GM18502 (cell line): ENCODE measurements around the gene ESYT1.

Experiments
- ATAC-seq: cut with Tn5 transposase; IDR thresholded peaks from one replicate; pipeline ENCODE4 v1.9.1; 2021; ENCODE audit warnings: mild to moderate bottlenecking; ENCODE audit not compliant: unreplicated experiment, poor library complexity

Gene ESYT1

DNA sequence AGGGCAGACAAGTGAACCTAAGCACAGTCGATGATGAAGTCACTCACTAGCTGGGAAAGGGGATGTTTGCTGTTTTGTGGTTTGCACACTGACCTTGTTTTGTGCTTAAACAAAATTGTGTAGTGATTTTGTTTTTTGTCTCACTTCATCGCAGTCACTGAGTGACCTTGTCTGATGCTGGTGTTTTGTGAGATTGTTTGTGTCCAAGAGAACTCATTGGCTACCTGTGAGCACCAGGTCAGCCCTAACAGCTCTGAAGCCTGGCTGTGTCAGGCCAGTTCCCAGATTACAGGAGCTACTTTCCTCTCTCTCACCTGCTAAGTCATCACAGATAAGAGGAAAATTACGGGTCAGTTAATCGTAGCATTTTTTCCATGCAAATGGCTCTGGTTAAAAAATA, 3.9 kb upstream of the ESYT1 start:
- no peak for ATAC-seq

DNA sequence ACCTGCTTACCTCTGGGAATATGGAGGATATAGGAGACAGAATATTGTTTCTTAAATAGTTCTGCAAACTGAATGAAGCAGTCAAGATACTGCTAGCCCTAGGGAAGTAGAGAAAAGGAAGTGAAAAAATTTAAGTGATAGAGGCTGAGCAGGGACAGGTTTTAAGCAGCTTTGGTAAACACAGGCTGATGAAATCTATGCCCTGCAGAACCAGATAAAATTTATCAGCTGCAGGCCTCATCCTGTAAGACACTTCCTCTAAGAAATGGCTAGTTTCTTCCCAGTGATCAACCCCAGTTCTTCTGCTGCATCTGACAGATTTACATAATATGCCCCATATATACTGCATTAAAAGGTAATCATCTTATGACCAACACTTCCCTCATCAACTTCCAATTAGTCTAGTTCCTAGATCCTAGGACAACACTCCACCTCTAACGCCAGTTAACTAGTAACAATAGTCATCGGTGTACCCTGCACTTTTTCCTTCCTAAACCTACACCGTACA, 1.3 kb upstream of the ESYT1 start:
- ATAC-seq: no peak

DNA sequence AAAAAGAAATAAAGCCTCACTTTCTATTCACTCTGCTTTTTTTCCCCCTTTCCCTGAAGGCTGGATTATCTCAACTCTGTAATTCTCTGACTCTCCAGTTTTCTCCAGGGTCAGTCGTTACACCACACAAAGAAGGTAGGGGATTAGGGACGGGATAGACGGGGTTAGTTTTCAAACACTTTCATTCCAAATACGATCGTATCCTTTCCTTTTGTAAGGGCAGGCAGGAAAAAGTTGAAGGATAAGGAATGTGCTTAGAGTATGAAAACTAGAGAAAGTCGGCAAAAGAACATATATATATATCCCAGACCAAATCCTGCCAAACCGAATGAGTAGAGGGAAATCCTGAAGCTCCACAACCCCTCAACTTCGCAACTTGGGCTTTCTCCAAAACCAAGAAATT, 581 bp upstream of the ESYT1 start:
- no peak for ATAC-seq

DNA sequence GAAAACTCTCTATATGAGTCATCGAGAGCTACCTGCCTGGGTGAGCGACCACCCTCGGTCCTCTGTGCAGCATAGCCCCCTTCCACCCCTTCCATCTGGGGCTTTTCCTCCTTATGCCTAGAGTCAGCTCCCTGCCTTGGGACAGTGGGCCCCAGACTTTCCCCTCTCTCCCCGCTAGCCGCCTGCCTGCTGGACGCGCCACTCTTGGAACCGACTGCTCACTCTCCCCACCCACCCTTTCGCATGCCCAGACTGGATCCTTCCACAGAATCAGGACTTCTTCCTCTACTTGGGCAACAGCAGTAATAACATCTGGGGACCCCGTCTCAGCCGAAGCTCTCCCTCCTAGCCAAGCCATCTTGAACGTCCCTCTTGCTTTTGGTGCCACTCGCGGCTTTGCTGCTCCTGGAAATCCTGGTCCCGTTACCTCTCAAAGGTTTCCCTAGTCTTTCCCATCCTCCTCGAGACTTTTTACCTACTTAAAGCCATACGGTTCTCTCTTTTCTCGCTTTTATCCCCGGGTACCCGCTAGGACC, 671 bp downstream of the ESYT1 start:
- no peak for ATAC-seq

DNA sequence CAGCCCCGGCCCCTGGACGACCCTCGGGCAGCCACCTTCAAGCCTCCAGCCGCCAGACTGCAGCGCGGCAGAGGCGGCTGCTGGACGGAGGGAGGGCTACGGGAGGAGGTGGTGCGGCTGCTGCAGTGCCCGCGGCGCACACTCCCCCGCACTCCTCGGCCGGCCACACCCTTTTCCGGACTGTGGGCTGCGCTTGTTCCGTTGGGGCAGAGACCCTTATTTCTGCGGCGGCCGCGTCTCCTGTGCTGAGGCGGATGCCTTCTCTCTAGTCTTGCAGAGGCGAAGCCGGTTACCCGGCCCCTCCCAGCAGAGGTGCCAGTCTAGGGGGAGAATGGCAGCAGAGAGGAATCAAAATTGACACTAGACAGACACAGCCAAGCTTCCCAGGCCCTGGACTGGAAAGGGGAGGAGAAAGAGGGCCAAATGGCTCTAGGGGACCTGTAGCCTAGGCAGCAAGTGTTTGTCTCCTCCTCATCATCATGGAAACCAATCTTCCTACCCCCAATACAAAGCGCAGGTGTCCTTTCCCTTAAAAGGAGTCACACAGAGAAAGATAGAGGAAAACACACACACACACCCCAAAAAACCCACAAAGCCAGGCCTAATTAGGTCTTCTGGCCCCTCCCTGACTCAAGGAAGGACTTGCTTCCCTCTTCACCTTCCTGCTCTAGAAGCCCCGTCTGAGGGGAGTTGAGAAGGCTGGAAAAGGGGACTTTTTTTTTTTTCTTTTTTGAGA, 1.3 kb downstream of the ESYT1 start:
- peak; percentile 38 for ATAC-seq

DNA sequence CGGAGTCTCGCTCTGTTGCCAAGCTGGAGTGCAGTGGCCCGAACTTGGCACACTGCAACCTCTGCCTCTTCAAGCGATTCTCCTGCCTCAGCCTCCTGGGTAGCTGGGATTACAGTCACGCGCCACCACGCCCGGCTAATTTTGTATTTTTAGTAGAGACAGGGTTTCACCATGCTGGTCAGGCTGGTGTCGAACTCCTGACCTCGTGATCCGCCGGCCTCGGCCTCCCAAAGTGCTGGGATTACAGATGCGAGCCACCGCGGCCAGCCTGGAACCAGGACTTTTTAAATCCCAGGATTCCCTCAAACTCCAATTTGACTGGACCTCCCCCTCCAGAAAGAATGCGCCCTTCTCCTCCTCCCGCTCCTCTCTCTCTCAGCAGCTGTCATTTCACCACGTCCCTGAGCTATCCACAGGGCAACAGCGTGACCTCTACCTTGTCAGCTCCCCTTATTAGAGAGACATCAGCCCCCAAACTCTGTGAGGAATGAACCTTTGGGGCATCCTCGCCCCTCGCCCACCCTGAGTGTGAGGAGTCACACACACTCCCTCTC, 2.0 kb downstream of the ESYT1 start:
- ATAC-seq: no peak

DNA sequence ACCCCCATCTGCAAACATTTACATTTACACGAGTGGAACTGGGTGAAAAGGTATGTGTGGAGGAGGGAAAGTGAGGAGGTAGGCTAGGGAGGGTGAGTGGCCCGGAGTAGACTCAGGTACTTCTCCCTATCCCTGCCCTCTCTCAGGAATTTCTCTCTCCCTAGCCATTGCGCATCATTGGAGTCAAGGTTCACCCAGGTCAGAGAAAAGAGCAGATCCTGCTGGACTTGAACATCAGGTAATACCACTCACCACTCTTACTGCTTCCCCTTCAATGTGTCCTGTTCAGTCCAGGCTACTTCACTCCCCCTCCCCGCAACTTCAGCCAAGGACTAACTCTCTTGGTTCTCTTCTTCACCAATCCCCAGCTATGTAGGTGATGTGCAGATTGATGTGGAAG, 2.8 kb downstream of the ESYT1 start:
- ATAC-seq: no peak

DNA sequence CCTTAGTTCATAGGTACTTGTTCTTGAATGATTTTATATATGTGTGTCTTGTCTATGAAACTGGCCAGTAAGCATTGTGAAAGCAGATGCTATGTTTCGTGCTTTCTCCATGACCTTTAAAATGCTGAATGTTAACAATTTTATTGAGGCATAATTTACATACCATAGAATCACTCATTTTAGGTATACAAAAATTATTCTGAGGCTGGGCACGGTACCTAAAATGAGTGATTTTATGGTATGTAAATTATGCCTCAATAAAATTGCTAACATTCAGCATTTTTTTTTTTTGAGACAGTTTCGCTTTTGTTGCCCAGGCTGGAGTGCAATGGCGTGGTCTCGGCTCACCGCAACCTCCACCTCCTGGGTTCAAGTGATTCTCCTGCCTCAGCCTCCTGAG, 6.8 kb downstream of the ESYT1 start:
- ATAC-seq: no peak

DNA sequence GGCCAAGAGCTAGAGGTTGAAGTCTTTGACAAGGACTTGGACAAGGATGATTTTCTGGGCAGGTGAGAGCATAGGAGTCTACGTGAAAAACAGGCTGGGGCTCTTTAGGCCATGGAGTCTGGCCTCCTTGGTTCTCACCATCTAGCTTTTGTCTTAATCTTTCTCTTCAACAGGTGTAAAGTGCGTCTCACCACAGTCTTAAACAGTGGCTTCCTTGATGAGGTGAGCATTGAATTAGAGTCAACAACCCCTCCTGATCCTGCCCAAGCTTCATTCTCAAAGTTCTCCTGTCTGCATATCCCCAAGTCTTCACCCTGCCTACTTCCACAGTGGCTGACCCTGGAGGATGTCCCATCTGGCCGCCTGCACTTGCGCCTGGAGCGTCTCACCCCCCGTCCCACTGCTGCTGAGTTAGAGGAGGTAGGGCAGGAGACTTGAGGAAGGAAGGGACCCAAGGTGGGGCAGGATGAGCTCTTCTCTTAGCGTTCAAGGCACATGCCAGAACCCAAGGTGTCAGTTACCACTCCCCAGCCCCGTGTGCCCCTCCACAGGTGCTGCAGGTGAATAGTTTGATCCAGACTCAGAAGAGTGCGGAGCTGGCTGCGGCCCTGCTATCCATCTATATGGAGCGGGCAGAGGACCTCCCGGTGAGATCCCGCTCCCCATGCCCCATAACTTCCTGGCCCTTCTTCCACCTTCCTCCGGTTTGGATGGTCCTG, 9.9 kb downstream of the ESYT1 start:
- no peak for ATAC-seq

DNA sequence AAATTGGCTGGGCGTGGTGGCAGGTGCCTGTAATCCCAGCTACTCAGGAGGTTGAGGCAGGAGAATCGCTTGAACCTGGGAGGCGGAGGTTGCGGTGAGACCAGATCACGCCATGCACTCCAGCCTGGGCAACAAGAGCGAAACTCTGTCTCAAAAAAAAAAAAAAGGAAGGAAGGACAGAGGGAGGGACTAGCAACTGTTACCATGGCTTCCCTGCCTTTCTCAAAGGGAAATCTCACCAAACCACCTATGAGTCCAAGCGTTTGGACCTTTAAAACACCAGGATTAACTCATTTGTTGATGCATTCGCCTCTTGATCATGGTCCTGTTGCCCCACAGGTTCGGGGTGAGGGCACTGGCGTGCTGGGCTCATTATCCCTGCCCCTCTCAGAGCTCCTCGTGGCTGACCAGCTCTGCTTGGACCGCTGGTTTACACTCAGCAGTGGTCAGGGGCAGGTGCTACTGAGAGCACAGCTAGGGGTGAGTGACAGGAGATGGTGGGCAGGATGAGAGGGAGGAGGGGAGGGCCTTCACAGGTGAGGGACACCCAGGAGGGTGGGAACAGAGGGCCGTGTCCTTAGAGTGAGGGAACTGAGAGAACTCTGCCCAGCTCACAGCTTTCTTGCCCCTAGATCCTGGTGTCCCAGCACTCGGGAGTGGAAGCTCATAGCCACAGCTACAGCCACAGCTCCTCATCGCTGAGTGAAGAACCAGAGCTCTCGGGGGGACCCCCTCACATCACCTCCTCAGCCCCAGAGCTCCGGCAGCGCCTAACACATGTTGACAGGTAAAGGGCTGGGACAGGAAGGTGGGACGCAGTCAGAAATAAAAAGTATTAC, 14.1 kb downstream of the ESYT1 start:
- no peak for ATAC-seq

DNA sequence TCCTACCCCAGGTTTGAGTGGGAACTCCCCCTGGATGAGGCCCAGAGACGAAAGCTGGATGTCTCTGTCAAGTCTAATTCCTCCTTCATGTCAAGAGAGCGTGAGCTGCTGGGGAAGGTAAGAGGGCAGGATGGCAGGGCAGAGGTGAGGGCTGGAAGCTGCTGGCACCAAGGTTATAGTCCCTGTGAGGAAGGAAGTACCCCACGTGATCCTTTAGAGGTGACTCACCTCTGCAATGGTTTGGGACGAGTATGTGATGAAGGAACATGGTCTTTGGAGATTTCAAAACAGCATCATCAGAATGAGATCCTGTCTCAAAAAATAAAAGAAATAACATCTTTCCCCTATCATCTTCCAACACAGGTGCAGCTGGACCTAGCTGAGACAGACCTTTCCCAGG, 15.2 kb downstream of the ESYT1 start:
- no peak for ATAC-seq

DNA sequence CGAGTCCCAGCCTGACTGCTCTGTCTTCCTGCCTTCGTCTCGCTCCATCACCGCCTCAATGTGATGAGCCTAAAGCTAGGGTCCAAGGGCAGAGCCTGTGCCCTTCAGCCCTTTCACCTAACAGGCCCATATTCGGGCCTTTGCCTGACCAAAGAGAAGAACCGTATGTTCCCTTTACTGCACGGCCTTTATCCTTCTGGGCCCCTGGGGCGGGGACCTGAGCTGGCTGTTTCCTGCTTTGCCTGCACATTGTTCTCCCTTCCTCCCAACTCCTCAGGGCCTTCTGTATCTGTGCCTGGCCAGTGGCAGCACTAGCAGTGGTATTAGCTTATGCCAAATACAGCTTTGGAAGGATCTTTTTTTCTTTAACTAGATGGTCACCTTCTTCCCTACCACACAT, 15.8 kb downstream of the ESYT1 start:
- ATAC-seq: no peak

DNA sequence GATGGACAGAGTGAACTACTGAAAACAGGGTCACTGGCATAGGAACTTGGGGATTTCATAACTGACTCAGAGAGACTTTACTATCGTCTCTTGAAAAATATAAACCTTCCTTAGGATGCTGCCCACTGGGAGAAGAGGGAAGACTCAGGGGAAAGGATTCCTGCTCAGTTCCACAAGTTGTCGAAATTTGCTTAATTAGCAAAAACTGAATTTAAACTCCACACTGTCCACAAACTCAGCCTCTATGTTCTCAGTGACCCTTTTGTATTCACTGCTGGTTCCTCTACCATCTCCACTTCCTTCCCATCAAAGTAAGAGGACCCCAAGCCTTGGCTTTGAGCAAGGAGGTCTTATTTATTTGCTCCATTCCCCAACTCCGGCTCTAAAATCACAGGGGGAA, 17.1 kb downstream of the ESYT1 start:
- no peak for ATAC-seq

DNA sequence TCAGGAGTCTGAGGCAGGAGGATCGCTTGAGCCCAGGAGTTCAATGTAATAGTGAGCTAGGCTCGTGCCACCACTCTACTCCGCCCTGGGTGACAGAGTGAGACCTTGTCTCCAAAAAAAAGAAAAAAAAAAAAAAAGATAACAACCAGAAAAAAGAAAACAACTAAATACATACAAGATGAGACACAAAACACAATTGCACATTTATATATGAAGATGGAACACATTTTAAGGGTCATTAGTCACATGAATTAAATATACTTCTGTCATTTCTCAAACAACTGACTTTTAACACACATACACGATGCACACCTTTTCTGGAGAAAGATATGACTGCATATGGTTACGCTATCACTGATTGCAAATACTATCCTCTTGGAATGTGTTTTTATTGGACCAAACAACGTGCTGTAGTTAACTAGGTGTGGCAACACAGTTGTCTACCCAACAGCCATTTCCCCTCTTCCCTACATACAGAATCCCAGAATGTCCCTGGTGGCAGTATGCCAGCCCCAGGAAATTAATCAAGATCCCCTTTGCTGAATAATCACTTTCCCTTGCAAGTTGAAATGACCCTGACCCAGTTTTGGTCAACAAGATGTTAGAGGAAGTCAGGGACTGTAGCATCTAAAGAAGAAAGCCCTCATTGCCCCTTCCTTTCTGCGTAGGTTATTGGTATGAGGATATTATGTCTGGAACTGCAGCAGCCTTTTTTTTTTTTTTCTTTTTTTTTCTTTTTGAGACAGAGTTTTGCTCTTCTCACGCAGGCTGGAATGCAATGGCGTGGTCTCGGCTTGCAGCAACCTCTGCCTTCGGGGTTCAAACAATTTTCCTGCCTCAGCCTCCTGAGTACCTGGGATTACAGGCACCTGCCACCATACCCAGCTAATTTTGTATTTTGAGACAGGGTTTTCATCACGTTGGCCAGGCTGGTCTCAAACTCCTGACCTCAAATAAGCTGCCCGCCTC, 18.7 kb downstream of the ESYT1 start:
- no peak for ATAC-seq

DNA sequence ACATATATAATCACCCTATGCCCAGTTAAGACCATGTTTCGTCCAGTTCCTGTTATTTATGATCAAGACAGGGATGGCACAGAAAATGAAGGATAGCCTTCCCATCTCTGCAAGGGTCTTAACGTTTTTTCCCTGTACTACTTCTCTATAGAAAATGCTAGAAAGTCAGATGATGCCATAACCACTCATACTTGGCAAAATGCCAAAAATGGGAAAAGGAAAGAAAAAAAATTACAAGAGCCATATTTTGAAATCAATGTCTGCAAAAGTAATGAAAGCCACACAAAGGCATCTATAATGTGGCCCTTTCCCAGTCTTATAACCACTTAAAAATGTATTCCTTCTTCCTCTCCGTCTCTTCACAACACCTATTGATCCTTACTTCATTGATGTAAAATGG, 22.5 kb downstream of the ESYT1 start:
- ATAC-seq: no peak

DNA sequence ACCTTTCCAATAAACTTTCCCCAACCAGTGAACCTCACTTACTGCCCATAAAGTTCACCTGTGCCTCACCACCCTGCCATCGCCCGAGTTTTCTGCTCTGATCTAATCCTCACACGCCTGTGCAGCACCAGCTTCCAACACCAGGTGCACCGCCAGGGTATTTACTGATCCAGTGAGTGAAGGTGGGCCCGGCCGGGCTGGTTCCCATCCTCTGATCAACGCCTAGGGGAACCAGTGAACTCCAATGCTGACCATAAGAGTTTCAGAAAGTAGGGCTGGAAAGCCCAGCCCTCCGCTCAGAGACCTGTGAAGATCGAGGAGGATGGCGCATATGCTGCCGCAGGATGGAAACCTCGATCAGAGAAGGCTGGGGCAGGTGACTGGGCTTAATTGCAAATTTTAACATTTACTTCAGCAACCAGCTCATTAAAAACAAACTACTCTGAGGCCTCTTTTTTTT, 23.6 kb downstream of the ESYT1 start:
- peak; percentile 61 for ATAC-seq

DNA sequence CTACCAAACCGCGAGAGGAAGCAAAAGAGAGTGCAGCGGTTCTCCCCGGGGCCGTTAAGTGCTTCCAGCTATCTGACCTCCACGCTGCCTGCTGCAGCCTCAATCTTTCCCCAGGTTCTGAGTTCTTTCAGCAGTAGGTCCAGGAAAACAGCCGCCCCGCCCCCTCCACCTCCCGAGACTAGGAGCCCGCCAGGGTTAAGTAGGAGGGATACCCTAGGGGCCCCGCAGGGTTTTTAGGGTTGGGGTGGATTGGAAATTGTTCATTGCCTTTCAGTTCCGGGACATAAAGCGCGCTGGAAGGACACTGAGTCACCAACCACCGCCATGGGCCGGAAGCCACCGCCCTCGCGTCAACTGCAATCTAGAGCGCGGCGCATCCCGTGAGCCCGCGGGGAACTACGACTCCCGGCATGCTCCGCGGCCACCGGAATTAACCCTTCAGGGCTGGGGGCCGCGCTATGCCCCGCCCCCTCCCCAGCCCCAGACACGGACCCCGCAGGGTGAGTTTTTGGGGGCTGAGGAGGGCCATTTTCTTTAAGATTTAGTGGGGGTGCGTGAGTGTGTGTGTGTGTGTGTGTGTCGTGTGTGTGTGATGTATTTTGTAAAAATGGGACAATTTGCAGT, 24.2 kb downstream of the ESYT1 start, which contains the start of gene MYL6B:
TSS of gene MYL6B (plus strand) at position 456 of the 624 bp plus-strand sequence. CDS start 1,332 bp downstream, outside the sequence.
- peak; percentile 83 for ATAC-seq
